SK-N-SH (cell line): ENCODE results near the gene NEURL1.

Experiments
- CTCF ChIP-seq: fragments of 200-600 bp; sonication (generic); IDR thresholded peaks from 2 replicates; pipeline ENCODE4 v1.6.1; 2017; ENCODE audit warnings: antibody characterized with exemption, mild to moderate bottlenecking, moderate library complexity
- EP300 ChIP-seq, 2 experiments: IDR thresholded peaks; 2 replicates each; pipeline versions ENCODE4 v1.4.0 to v1.6.1; 2012; ENCODE audit warnings: borderline replicate concordance in 1 of 2, low read depth in 1 of 2, low read length in 1 of 2
- EZH2phosphoT487 ChIP-seq: fragments of 200-600 bp; sonication (generic); IDR thresholded peaks from 2 replicates; pipeline ENCODE4 v1.6.1; 2017; ENCODE audit warnings: low read depth, mixed run types, mild to moderate bottlenecking, antibody characterized with exemption, moderate library complexity, borderline replicate concordance
- GABPA ChIP-seq: IDR thresholded peaks from 2 replicates; pipeline ENCODE4 v1.4.0; 2012; ENCODE audit warnings: low read depth, mild to moderate bottlenecking
- GATA2 ChIP-seq: sonication (generic); formaldehyde crosslinking; IDR thresholded peaks from 2 replicates; pipeline ENCODE4 v1.5.0; 2020; ENCODE audit warnings: mild to moderate bottlenecking, missing genetic modification reagents
- NFIC ChIP-seq: IDR thresholded peaks from 2 replicates; pipeline ENCODE4 v1.4.0; 2012; ENCODE audit warnings: borderline replicate concordance
- POLR2AphosphoS5 ChIP-seq: IDR thresholded peaks from 2 replicates; pipeline ENCODE4 v1.6.1; 2012; ENCODE audit warnings: low read depth, low read length
- TAF1 ChIP-seq: IDR thresholded peaks from 2 replicates; pipeline ENCODE4 v1.6.1; 2012; ENCODE audit warnings: low read depth, mild to moderate bottlenecking, low read length, moderate library complexity, borderline replicate concordance
- USF1 ChIP-seq: IDR thresholded peaks from 2 replicates; pipeline ENCODE4 v1.4.0; 2012; ENCODE audit warnings: low read depth, borderline replicate concordance
- USF2 ChIP-seq: fragments of 150-350 bp; IDR thresholded peaks from 2 replicates; pipeline ENCODE4 v1.6.1; 2017; ENCODE audit warnings: antibody characterized with exemption, low read length, low read depth, borderline replicate concordance

- TF ChIP-seq EZH2phosphoT487 (no peak), CTCF (no peak), USF1 (no peak), POLR2AphosphoS5 (no peak), EP300 (IDR thresholded peaks at IDR 0.05; ENCODE audit: borderline replicate concordance in 1 of 2, low read depth in 1 of 2, low read length in 1 of 2) (no peak), GATA2 (CRISPR knock-in tag) (no peak), GABPA (no peak), USF2 (no peak), NFIC (no peak), TAF1 (no peak)
Observed at GRCh38 chr10:103499881-103500280, 6.4 kb downstream of the NEURL1 start.
